Stimulated activated memory B cell treated with anti-CD40 and anti-IgM and Interleukin-4, amounts not matched to agents 10 μg/mL and 1 μg/mL and 100 μg/mL, for 72 hours (primary cell): ENCODE measurements around the gene MMP20.
A peak's percentile ranks its signal among the peaks of the same experiment; 100 is the strongest.

Experiments used
- ATAC-seq: fragments of 150-1000 bp; cut with Tn5 transposase; 2 replicates; pipeline ENCODE4 v1.10.0; 2021
- H3K27ac Mint-ChIP-seq: one replicate; pipeline ENCODE4 v1.8.0; 2022; ENCODE audit warnings: mild to moderate bottlenecking, mixed read lengths
- H3K27me3 Mint-ChIP-seq: one replicate; pipeline ENCODE4 v1.8.0; 2022; ENCODE audit warnings: mixed read lengths
- H3K36me3 Mint-ChIP-seq: one replicate; pipeline ENCODE4 v1.8.0; 2022; ENCODE audit warnings: mixed read lengths
- H3K4me1 Mint-ChIP-seq: one replicate; pipeline ENCODE4 v1.8.0; 2022; ENCODE audit warnings: mixed read lengths
- H3K4me3 Mint-ChIP-seq: one replicate; pipeline ENCODE4 v1.8.0; 2022; ENCODE audit warnings: mild to moderate bottlenecking, moderate library complexity, mixed read lengths
- H3K9me3 Mint-ChIP-seq: one replicate; pipeline ENCODE4 v1.8.0; 2022; ENCODE audit warnings: mixed read lengths

MMP20 gene

GRCh38 chr11:102564110-102564509 lies 61.0 kb downstream of the MMP20 start:
- Mint-ChIP-seq H3K27ac (peak overlapping the region; percentile 10), H3K4me1 (peaks cover 49% of the 10 kb centered on the region), H3K4me3 (no peak overlapping the region), H3K9me3 (peaks cover 3% of the 10 kb centered on the region), H3K36me3 (no peaks in the 10 kb centered on the region), H3K27me3 (no peaks in the 10 kb centered on the region)
- ATAC-seq = peak; percentile 45

DNA sequence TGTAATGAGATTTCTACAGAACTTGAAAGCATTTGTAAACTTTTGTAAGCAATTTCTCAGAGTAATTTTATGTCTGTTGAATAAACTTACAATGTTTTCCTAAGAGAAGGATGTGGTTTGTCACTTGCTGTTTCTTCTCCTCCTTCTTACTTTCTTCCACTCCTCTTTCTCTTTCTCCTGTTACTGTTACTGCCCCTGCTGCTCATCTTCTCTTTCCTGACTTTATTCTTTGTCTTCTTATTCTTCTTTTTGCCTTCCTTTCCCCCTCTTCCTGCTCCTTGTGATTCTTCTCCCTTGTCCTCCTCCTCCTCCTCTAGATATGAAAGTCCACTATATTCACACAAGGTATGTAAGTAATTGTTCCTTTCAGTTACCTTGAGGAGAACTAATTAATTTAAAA lies 63.5 kb downstream of the MMP20 start:
- no peak for ATAC-seq
- H3K4me1 Mint-ChIP-seq = peaks cover 54% of the 10 kb centered on the region
- H3K27me3 Mint-ChIP-seq = no peaks in the 10 kb centered on the region
- H3K27ac Mint-ChIP-seq = peak overlapping the region; percentile 26
- H3K4me3 Mint-ChIP-seq = peak overlapping the region; percentile 18
- H3K36me3 Mint-ChIP-seq = no peaks in the 10 kb centered on the region
- peaks cover 6% of the 10 kb centered on the region for H3K9me3 Mint-ChIP-seq

DNA sequence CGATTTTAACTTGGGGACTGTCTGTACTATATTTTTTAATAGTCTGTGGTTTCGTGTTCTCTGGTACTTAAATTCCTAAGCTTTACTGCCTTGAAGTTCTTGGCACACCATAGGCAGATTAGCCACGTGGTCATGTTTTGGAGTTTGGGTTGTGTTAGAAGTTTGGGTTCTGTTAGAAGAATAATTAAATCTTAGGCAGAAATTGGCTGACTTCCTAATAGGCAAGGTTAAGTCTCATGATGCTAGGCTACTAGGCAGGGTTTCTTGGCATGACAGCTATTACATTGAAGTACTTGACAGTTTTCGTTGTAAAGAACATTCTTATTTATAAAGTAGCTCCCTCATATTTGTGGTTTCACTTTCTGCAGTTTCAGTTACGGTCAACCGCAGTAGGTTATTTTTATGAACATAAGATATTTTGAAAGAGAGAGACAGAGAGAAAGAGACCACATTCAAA lies 64.5 kb downstream of the MMP20 start:
- Mint-ChIP-seq H3K9me3 (peaks cover 3% of the 10 kb centered on the region), H3K36me3 (no peaks in the 10 kb centered on the region), H3K27me3 (no peaks in the 10 kb centered on the region), H3K4me3 (peak overlapping the region; percentile 61), H3K4me1 (peaks cover 54% of the 10 kb centered on the region), H3K27ac (peak overlapping the region; percentile 26)
- peak; percentile 79 for ATAC-seq

GRCh38 chr11:102559839-102560238 lies 65.3 kb downstream of the MMP20 start:
- Mint-ChIP-seq H3K9me3 (peaks cover 3% of the 10 kb centered on the region), H3K27ac (peak overlapping the region; percentile 26), H3K4me3 (no peak overlapping the region), H3K27me3 (no peaks in the 10 kb centered on the region), H3K4me1 (peaks cover 54% of the 10 kb centered on the region), H3K36me3 (no peaks in the 10 kb centered on the region)
- peak; percentile 42 for ATAC-seq

- H3K27ac Mint-ChIP-seq = no peak overlapping the region
- peaks cover 36% of the 10 kb centered on the region for H3K4me1 Mint-ChIP-seq
- H3K27me3 Mint-ChIP-seq = no peaks in the 10 kb centered on the region
- ATAC-seq = no peak
- peaks cover 3% of the 10 kb centered on the region for H3K9me3 Mint-ChIP-seq
- no peaks in the 10 kb centered on the region for H3K36me3 Mint-ChIP-seq
- no peak overlapping the region for H3K4me3 Mint-ChIP-seq
Measured at GRCh38 chr11:102555091-102555490, 70.0 kb downstream of the MMP20 start.

- peaks cover 24% of the 10 kb centered on the region for H3K4me1 Mint-ChIP-seq
- ATAC-seq = peak; percentile 65
- no peak overlapping the region for H3K4me3 Mint-ChIP-seq
- no peaks in the 10 kb centered on the region for H3K27me3 Mint-ChIP-seq
- H3K9me3 Mint-ChIP-seq = peaks cover 3% of the 10 kb centered on the region
- H3K36me3 Mint-ChIP-seq = no peaks in the 10 kb centered on the region
- no peak overlapping the region for H3K27ac Mint-ChIP-seq
Measured at GRCh38 chr11:102553835-102554282, 71.3 kb downstream of the MMP20 start.

DNA sequence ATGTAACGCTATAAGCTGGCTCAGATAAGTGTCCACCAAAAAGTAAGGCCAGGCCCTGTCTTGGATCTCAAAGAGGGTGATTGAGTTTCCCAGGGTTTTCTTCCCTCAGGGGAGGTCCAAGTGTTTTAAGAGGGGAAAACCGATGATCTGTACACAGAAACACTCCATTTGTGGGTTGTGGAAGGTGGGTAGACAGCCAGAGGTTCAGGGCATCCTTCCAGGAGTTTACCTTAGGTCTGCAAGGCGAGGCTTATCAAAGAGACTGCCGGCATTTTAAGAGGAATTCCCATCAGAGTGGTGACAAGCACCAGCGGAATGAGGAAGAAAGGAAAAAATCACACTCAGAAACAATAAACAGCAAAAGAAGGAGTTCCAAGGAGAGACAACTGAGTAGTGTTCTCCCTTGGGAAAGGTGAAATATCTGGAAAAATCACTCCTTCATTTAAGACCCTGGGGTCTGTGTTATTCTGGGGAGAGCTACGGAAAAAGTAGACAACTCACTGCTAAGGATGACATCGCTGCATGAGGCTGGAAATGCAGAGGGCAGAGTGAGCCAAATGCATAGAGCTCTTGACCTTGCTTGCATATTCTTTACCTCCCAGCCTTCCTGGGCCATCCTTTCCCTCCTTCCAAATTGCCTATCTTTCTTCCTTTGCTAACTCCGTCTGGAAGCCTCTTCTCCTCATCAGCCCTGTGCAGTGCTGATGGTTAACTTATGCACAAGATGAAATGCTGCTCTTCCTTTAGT lies 72.5 kb downstream of the MMP20 start:
- no peak overlapping the region for H3K4me3 Mint-ChIP-seq
- H3K36me3 Mint-ChIP-seq = no peaks in the 10 kb centered on the region
- peak overlapping the region; percentile 32 for H3K27ac Mint-ChIP-seq
- ATAC-seq = no peak
- peaks cover 31% of the 10 kb centered on the region for H3K4me1 Mint-ChIP-seq
- H3K9me3 Mint-ChIP-seq = no peaks in the 10 kb centered on the region
- no peaks in the 10 kb centered on the region for H3K27me3 Mint-ChIP-seq

GRCh38 chr11:102552020-102552419 lies 73.1 kb downstream of the MMP20 start:
- H3K9me3 Mint-ChIP-seq = no peaks in the 10 kb centered on the region
- ATAC-seq = no peak
- H3K27me3 Mint-ChIP-seq = no peaks in the 10 kb centered on the region
- H3K27ac Mint-ChIP-seq = peak overlapping the region; percentile 32
- H3K4me1 Mint-ChIP-seq = peaks cover 33% of the 10 kb centered on the region
- H3K4me3 Mint-ChIP-seq = no peak overlapping the region
- H3K36me3 Mint-ChIP-seq = no peaks in the 10 kb centered on the region

DNA sequence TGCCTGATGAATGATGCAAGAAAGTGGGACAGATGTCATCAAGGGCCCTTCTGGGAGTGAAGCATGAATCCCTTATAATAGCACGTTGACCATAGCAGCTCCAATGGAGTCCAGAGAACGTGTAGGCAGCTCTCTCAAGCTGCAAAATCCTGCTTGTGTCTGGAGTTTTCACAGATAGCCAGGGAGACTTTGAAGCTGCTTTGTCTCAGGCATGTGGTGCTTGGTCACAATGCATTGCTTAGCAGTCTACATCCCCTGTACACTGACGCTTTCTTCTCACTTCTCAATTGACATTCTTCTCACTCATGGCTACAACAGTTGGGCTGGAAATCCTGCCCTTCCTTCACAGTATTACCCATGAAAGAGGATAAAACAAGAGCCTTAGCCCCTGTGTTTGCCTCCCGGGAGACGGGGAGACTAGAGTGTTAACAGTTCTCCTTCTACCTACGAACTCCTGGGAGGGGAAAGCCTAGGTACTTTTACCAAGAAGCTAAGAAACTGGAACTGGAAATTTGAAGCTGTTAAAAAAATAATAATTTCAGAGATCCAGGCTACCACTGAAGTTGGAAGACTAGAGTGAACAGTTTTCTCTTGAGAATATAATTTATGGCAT lies 73.9 kb downstream of the MMP20 start:
- Mint-ChIP-seq H3K4me1 (peaks cover 41% of the 10 kb centered on the region), H3K4me3 (no peak overlapping the region), H3K27ac (peak overlapping the region; percentile 32), H3K36me3 (no peaks in the 10 kb centered on the region), H3K27me3 (no peaks in the 10 kb centered on the region), H3K9me3 (no peaks in the 10 kb centered on the region)
- no peak for ATAC-seq

DNA sequence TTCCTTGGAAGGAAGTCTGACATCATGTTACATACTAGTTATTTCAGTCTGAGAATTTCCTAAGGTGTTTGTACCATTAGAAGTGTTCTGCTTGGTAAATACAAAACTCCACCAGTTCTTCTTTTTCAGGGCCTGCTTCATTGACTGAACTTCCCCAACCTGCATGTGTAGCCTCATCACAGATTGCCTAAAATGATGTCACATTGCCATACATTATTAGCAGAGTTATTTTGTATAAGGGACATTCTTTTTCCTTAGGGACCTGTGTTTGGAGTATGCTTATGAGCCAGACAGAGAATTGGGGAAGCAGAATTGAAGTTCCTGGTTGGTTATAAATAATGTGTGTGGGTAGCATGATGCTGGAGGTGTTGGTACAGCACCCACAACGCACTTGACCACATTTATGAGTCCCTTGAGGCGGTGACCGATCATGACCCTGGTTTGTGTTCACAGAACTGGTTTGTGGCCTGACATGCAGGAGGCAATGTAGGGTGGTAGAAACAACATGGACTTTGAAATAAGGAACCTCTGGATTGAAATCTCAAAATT lies 78.1 kb downstream of the MMP20 start:
- peaks cover 60% of the 10 kb centered on the region for H3K4me1 Mint-ChIP-seq
- no peak overlapping the region for H3K4me3 Mint-ChIP-seq
- ATAC-seq = peak; percentile 92

GRCh38 chr11:102546427-102546826 lies 78.7 kb downstream of the MMP20 start:
- Mint-ChIP-seq H3K27ac (peak overlapping the region; percentile 85), H3K4me3 (no peak overlapping the region), H3K36me3 (no peaks in the 10 kb centered on the region), H3K27me3 (no peaks in the 10 kb centered on the region), H3K4me1 (peaks cover 54% of the 10 kb centered on the region), H3K9me3 (no peaks in the 10 kb centered on the region)
- peak; percentile 74 for ATAC-seq

More for the DNA sequence above, 78.1 kb downstream of the MMP20 start:
- Mint-ChIP-seq H3K9me3 (no peaks in the 10 kb centered on the region), H3K27ac (peak overlapping the region; percentile 85), H3K36me3 (no peaks in the 10 kb centered on the region), H3K27me3 (no peaks in the 10 kb centered on the region)

GRCh38 chr11:102545701-102546100 lies 79.4 kb downstream of the MMP20 start:
- peak overlapping the region; percentile 85 for H3K27ac Mint-ChIP-seq
- H3K27me3 Mint-ChIP-seq = no peaks in the 10 kb centered on the region
- no peaks in the 10 kb centered on the region for H3K9me3 Mint-ChIP-seq
- no peaks in the 10 kb centered on the region for H3K36me3 Mint-ChIP-seq
- no peak overlapping the region for H3K4me3 Mint-ChIP-seq
- no peak for ATAC-seq
- peaks cover 47% of the 10 kb centered on the region for H3K4me1 Mint-ChIP-seq

GRCh38 chr11:102544594-102544993 lies 80.5 kb downstream of the MMP20 start:
- peak overlapping the region; percentile 85 for H3K27ac Mint-ChIP-seq
- ATAC-seq = no peak
- no peak overlapping the region for H3K4me3 Mint-ChIP-seq
- H3K27me3 Mint-ChIP-seq = no peaks in the 10 kb centered on the region
- H3K4me1 Mint-ChIP-seq = peaks cover 47% of the 10 kb centered on the region
- H3K9me3 Mint-ChIP-seq = no peaks in the 10 kb centered on the region
- no peaks in the 10 kb centered on the region for H3K36me3 Mint-ChIP-seq

- H3K4me1 Mint-ChIP-seq = peaks cover 14% of the 10 kb centered on the region
- ATAC-seq = no peak
- H3K27me3 Mint-ChIP-seq = peaks cover 9% of the 10 kb centered on the region
- H3K27ac Mint-ChIP-seq = no peak overlapping the region
- no peak overlapping the region for H3K4me3 Mint-ChIP-seq
- no peaks in the 10 kb centered on the region for H3K9me3 Mint-ChIP-seq
- H3K36me3 Mint-ChIP-seq = no peaks in the 10 kb centered on the region
Measured at GRCh38 chr11:102539567-102539966, 85.6 kb downstream of the MMP20 start.

- no peak for ATAC-seq
- H3K27ac Mint-ChIP-seq = no peak overlapping the region
- H3K27me3 Mint-ChIP-seq = peaks cover 9% of the 10 kb centered on the region
- no peak overlapping the region for H3K4me3 Mint-ChIP-seq
- H3K36me3 Mint-ChIP-seq = no peaks in the 10 kb centered on the region
- peaks cover 16% of the 10 kb centered on the region for H3K4me1 Mint-ChIP-seq
- H3K9me3 Mint-ChIP-seq = no peaks in the 10 kb centered on the region
Measured at GRCh38 chr11:102538932-102539331, 86.2 kb downstream of the MMP20 start.
